Fibroblast of pulmonary artery (primary cell): ENCODE results near the gene TREML1.
A peak's percentile ranks its signal among the peaks of the same experiment; 100 is the strongest.

Experiments
- DNase-seq: peaks from one replicate; pipeline ENCODE4 v3.0.0-alpha.2; 2010; ENCODE audit warnings: low read depth
- H3K4me3 ChIP-seq: replicated peaks from 2 replicates; pipeline ENCODE4 v1.5.1; 2011; ENCODE audit warnings: low read depth, mild to moderate bottlenecking, control low read depth, low read length, moderate library complexity
- CTCF ChIP-seq: IDR thresholded peaks from 2 replicates; pipeline ENCODE4 v1.5.1; 2011; ENCODE audit warnings: mild to moderate bottlenecking, control low read depth, low read length, inconsistent platforms; ENCODE audit errors: missing control alignments

TREML1 gene

GRCh38 chr6:41187924-41188886 lies 34.1 kb upstream of the TREML1 start:
- no peak for TF ChIP-seq CTCF
- no peak overlapping the region for H3K4me3 ChIP-seq
- DNase-seq, result no peak

GRCh38 chr6:41186031-41186562 lies 31.9 kb upstream of the TREML1 start:
- no peak overlapping the region for H3K4me3 ChIP-seq
- TF ChIP-seq CTCF, result no peak
- no peak for DNase-seq

GRCh38 chr6:41184761-41185160 lies 30.6 kb upstream of the TREML1 start:
- TF ChIP-seq CTCF, result no peak
- H3K4me3 ChIP-seq, result no peak overlapping the region
- no peak for DNase-seq

GRCh38 chr6:41182069-41183034 lies 28.2 kb upstream of the TREML1 start:
- DNase-seq, result peak; percentile 73
- no peak overlapping the region for H3K4me3 ChIP-seq
- TF ChIP-seq CTCF, result peak; percentile 82

- no peak overlapping the region for H3K4me3 ChIP-seq
- DNase-seq, result no peak
- TF ChIP-seq CTCF, result no peak
Observed at GRCh38 chr6:41181566-41181965, 27.4 kb upstream of the TREML1 start.

- H3K4me3 ChIP-seq, result no peak overlapping the region
- DNase-seq, result no peak
- TF ChIP-seq CTCF, result no peak
Observed at GRCh38 chr6:41179163-41179562, 25.0 kb upstream of the TREML1 start.
